ENCODE data around the gene CCL13.

GRCh38 chr17:34400301-34400931 is 44.1 kb downstream of the CCL13 start:
- TF ChIP-seq EP300 (IDR thresholded peaks at IDR 0.05; ENCODE audit: borderline replicate concordance): no peak
- TF ChIP-seq TAF1 (IDR thresholded peaks at IDR 0.05; ENCODE audit: low read depth): no peak
- no peak for TF ChIP-seq RAD21 (IDR thresholded peaks at IDR 0.05; ENCODE audit: low read depth)

Measured in Ishikawa (cell line).